GM12864 (cell line): ENCODE data around the gene CNNM1.

ENCODE experiments used
- DNase-seq: peaks from one replicate; pipeline ENCODE4 v3.0.0-alpha.2; 2011; ENCODE audit warnings: low read depth
- H3K4me3 ChIP-seq: 2 replicates; pipeline ENCODE4 v1.5.1; 2011; ENCODE audit warnings: mild to moderate bottlenecking, low read depth, low read length, control low read depth
- TF ChIP-seq, protein P1 (sequence below): IDR thresholded peaks from 2 replicates; pipeline ENCODE4 v1.5.1; 2011; ENCODE audit warnings: low read depth, mild to moderate bottlenecking, moderate library complexity, low read length, control low read depth, inconsistent platforms; ENCODE audit errors: missing control alignments

CNNM1 gene

DNA sequence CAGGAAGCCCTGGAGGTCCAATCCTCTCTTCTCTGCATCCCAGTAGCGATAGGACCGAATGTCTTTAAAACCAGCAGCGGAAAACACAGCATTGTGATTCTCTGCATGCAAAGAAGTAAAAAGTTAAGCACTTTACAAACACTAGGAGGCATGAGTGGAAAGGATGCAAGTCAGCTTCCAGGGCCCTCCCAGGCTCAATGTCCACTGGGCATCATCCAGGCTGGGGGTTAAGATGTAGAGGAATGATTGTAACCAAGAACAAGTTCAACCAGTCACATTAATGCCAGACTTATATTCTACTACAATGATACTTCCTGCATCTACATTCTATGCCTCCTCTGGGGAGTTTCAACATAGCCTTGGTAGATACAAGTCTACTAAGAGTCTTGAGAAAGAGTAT lies 77.0 kb downstream of the CNNM1 start:
- H3K4me3 ChIP-seq, result no peak overlapping the region
- TF ChIP-seq, protein P1, sequence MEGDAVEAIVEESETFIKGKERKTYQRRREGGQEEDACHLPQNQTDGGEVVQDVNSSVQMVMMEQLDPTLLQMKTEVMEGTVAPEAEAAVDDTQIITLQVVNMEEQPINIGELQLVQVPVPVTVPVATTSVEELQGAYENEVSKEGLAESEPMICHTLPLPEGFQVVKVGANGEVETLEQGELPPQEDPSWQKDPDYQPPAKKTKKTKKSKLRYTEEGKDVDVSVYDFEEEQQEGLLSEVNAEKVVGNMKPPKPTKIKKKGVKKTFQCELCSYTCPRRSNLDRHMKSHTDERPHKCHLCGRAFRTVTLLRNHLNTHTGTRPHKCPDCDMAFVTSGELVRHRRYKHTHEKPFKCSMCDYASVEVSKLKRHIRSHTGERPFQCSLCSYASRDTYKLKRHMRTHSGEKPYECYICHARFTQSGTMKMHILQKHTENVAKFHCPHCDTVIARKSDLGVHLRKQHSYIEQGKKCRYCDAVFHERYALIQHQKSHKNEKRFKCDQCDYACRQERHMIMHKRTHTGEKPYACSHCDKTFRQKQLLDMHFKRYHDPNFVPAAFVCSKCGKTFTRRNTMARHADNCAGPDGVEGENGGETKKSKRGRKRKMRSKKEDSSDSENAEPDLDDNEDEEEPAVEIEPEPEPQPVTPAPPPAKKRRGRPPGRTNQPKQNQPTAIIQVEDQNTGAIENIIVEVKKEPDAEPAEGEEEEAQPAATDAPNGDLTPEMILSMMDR, result no peak
- DNase-seq, result no peak

DNA sequence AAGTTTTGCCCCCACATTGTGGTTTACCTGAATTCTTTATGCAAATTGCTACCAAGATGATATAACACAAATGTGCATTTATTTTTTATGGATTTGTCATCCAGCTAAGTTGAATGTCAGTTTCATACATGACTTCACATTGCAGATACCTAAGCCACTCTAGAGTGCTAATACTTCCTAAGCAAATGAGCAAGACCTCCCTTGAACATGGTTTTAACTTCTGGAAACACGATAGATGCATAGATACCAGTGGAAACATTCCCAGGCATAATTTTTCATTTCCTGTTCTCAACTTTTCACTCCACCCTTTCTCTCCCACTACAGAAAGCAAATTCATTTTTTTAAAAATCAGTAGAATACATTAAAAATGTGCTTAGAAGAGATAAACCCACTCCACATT lies 81.0 kb downstream of the CNNM1 start:
- TF ChIP-seq, protein P1, result no peak
- H3K4me3 ChIP-seq, result no peak overlapping the region
- DNase-seq, result no peak

DNA sequence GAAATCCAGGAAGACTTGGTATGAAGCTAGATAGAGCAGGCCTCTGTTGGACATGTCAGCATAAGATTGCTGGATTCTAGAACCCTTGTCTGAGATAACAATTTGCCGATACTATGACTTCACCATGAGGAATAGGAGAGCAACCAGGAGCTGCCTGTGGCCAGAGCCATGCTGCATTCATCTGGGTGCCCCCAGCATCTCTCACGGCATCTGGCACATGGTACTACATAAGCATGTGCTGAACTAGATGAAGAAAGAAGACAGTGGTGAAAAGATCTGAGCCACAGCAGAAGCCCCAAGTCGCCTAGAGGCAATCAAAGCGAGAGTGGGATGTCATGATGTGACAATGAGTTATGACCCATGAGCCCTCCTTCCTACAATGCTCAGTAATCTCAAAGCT lies 81.7 kb downstream of the CNNM1 start:
- no peak for DNase-seq

DNA sequence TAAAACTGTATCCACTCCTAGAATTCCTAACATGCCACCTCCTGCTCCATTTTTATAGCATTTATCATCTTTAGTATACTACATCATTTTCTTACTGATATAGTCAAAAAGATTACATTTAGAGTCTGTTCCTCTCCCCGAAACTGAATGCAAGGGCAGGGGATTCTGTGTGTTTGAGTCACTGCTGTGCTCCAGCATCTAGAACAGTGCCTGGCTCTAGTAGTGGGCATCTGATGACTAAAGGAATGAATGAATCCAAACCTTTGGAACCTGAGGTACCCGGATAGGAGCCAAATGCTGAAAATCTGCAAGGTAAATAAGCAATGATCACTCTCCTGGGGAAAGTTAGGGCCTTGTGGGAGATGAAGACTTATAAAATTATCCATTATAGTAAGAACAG lies 82.4 kb downstream of the CNNM1 start:
- DNase-seq, result no peak
- TF ChIP-seq, protein P1, result no peak
- H3K4me3 ChIP-seq, result no peak overlapping the region

More for the DNA sequence above, 81.7 kb downstream of the CNNM1 start:
- TF ChIP-seq, protein P1, result no peak
- H3K4me3 ChIP-seq, result no peak overlapping the region

DNA sequence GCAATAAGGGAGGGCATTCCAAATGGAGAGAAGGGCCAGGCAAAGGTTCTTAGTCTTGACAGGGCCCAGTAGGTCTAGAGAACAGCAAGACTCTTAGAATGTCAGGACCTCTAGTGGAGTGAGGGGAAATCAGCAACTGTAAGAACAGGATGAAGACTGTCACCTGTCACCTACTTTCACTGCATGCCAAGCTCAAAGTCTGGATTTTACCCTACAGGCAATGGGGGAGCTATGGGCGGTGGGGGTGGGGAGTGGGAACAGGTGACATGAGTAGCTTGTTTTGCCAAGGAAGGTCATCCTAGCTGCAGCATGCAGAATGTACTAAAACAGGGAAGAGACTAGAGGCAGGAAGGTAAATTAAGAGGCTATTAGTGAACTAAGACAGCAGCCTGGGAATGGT lies 82.9 kb downstream of the CNNM1 start:
- no peak for DNase-seq
- no peak overlapping the region for H3K4me3 ChIP-seq
- TF ChIP-seq, protein P1, result peak; percentile 29

DNA sequence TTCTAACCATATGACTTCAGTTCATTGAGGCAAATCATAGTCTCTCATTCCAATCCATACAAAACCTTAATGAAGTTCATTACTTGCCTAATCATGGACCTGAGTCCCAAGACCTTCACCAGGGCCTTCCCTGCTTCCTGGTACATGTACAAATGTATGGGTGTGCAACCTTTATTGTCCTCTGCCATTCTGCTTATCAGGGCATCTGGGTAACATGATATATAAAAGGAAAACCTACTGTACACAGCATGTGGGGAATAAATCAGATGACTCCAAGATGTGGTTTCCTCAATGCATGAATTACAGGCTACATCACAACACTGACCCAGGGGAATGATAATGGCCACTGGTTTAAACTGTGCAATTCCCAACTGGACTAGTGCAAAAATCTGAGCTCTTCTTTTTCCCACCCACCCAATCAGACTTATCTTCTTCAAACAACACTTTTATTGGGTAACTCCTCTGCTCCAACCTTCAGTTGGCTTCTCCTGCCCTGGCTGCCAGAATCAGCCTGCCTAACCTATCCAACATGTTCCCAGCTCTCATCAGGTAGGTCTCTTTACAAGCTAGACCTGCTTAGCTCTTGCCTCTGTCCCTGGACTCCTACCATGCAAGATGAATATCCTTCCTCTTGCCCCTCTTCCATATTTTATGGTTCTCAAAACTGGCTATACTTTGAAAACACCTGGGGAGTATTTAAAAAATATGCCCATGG lies 89.9 kb downstream of the CNNM1 start:
- H3K4me3 ChIP-seq, result no peak overlapping the region
- no peak for DNase-seq
- TF ChIP-seq, protein P1, result no peak

DNA sequence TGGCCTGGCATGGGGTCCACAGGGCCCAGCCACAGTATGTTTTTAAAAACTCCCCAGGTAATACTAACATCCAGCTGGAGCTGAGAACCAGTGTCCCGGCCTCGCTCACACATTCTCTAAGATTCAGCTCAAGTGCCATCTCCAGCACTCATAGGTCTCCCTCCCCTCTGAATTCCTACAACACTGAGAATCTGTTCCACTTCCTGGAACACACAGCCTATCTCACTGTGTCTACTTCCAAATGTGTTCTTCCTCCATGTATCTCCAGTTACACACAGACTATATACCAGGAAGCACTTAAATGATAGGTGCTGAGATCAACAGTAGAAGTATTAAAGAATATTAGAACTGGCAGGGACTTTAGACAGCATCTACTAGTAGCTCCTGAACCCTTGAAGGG lies 90.5 kb downstream of the CNNM1 start:
- no peak overlapping the region for H3K4me3 ChIP-seq
- TF ChIP-seq, protein P1, result no peak
- DNase-seq, result no peak
